Muscle of leg (tissue), 11 donors: ENCODE results near the gene KXD1. TPM values are rescaled to one million over a fixed set of nuclear protein-coding genes. Genes with fewer than 3 reads are reported as not detected.
"Not testable (repeated sequence)": the region's sequence is repeated elsewhere in the genome, so short reads cannot be mapped to it uniquely, and the experiment has no call there.

Source experiments
- DNase-seq: peaks from one replicate; pipeline ENCODE4 v3.0.0; 2013
- H3K27ac ChIP-seq: one replicate; pipeline ENCODE4 v1.5.1; 2013; ENCODE audit warnings: mild to moderate bottlenecking, low read length, control low read depth
- H3K27me3 ChIP-seq: one replicate; pipeline ENCODE4 v1.6.1; 2013; ENCODE audit warnings: low read length; ENCODE audit not compliant: control insufficient read depth, insufficient read depth
- H3K36me3 ChIP-seq: one replicate; pipeline ENCODE4 v1.6.1; 2013; ENCODE audit warnings: low read length; ENCODE audit not compliant: control insufficient read depth, insufficient read depth
- H3K4me1 ChIP-seq: one replicate; pipeline ENCODE4 v1.6.1; 2013; ENCODE audit warnings: low read length; ENCODE audit not compliant: control insufficient read depth, insufficient read depth
- H3K4me3 ChIP-seq: one replicate; pipeline ENCODE4 v1.5.1; 2013; ENCODE audit warnings: low read length, control low read depth
- H3K9me3 ChIP-seq: replicated peaks from 2 replicates; pipeline ENCODE4 v1.6.1; 2013; ENCODE audit warnings: low read depth, low read length; ENCODE audit not compliant: control insufficient read depth
- WGBS: methylation state at CpG from one replicate; pipeline ENCODE4 v1.1.5; 2013; ENCODE audit warnings: missing lambda C conversion rate; ENCODE audit not compliant: insufficient coverage; 5-methylcytosine and 5-hydroxymethylcytosine counted together
- polyA plus RNA-seq, 8 donors: library from polyadenylated mRNA; unstranded; fragments of 120-200 nt; gene quantifications; one replicate each; pipeline versions ENCODE4 v1.2.1 to v1.2.3, GENCODE V29; 2013; ENCODE audit warnings: inconsistent platforms in 1 of 8, low replicate concordance in 1 of 8; ENCODE audit not compliant: insufficient read length in 8 of 8, insufficient read depth in 1 of 8
- total RNA-seq: library from RNA; stranded (reverse); fragments of 120-200 nt; gene quantifications from one replicate; pipeline ENCODE4 v1.2.4, GENCODE V29; 2013

The KXD1 gene
- total and polyA plus RNA-seq, 9 donors = 47.1 to 82.3 (median 74.6) TPM

DNA sequence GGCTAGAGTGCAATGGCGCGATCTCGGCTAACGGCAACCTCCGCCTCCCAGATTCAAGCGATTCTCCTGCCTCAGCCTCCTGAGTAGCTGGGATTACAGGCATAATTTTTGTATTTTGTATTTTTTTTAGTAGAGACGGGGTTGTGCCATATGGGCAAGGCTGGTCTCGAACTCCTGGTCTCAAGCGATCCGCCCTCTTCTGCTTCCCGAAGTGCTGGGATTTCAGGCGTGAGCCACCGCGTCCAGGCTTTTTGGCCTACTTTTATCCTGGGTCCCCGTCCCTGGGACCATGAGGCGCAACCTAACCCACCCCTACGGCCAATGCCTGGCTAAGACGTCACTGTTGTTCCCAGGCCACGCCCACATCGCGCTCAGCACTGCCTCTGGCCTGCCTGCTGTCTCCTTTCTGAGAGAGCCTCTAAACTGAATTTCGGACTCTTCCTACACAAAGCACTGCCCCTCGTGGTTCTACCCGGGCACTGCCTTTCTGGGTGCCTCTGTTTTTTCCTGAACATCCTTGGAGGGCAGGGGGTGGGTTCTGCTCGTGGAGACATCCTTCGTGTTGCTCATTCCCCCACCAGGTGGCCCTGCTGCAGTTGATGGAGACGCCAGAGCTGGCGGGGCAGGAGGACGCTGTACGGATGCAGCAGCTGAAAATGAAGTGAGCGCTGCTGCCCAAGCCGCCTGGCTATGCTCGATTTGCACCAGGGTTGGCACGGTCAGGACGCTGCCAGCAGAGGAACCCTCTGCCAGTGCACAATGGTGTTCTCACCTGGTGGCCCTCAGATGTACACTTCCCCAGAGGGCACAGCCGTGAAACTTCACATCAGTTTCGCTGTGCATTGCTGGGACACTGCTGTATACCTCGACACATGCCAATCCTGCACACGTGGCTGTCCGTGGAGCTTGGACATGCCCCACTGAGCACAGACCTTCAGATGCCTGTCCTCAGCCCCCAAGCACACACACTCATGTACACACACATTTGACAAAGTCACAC is 32.9 kb downstream of the KXD1 start:
- Histone ChIP-seq H3K27ac (peak overlapping the region; percentile 94), H3K4me1 (peaks cover 50% of the 10 kb centered on the region), H3K4me3 (peak overlapping the region; percentile 75), H3K9me3 (no peaks in the 10 kb centered on the region), H3K36me3 (peaks cover 13% of the 10 kb centered on the region), H3K27me3 (peaks cover 10% of the 10 kb centered on the region)
- WGBS = 26% methylated on average over 39 of the region's 40 CpGs
- DNase-seq = peak; percentile 96

DNA sequence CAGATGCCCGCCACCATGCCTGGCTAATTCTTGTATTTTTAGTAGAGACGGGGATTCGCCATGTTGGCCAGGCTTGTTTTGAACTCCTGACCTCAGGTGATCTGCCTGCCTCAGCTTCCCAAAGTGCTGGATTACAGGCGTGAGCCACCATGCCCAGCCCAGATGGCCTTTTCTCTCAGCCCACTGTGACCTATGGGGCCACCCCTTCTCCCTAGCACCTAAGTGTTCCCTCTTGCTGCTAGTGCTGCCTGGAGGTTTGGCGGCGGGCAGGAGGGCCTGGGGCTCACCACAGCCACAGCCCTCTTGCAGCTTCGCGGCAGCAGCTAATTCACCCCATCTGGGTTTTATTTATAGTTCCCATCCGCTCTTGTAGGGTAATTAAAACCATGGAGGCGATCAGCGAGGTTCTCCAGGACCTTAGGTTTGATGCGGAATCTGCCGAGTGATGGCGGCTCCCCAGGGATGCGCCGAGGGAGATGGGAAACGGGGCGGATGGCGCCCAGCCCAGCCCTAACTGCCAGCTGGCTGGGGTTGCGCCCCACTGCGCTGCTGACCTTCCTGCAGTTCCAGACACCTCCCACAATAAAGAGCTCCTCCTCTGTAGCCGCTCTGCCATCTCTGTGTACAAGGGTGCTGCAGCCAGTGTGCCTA is 34.2 kb downstream of the KXD1 start:
- Histone ChIP-seq H3K9me3 (no peaks in the 10 kb centered on the region), H3K36me3 (peaks cover 13% of the 10 kb centered on the region), H3K27ac (no peak overlapping the region), H3K4me1 (peaks cover 54% of the 10 kb centered on the region), H3K4me3 (no peak overlapping the region), H3K27me3 (peaks cover 20% of the 10 kb centered on the region)
- DNase-seq = peak; percentile 49
- 69% methylated on average over 8 of the region's 22 CpGs for WGBS

GRCh38 chr19:18592732-18593131 is 35.1 kb downstream of the KXD1 start:
- not testable (repeated sequence) for DNase-seq, H3K4me3 ChIP-seq, H3K27ac ChIP-seq, H3K9me3 ChIP-seq
- Histone ChIP-seq H3K36me3 (peaks cover 13% of the 10 kb centered on the region), H3K4me1 (peaks cover 57% of the 10 kb centered on the region), H3K27me3 (peaks cover 27% of the 10 kb centered on the region)
- WGBS = no CpG with 5 or more reads among the region's 5 CpGs

GRCh38 chr19:18593367-18594095 is 35.9 kb downstream of the KXD1 start:
- Histone ChIP-seq H3K36me3 (peaks cover 13% of the 10 kb centered on the region), H3K27me3 (peaks cover 35% of the 10 kb centered on the region), H3K4me1 (peaks cover 55% of the 10 kb centered on the region), H3K9me3 (no peaks in the 10 kb centered on the region), H3K4me3 (no peak overlapping the region), H3K27ac (no peak overlapping the region)
- 51% methylated on average over 16 of the region's 25 CpGs for WGBS
- DNase-seq = no peak

GRCh38 chr19:18594096-18594823 is 36.6 kb downstream of the KXD1 start:
- Histone ChIP-seq H3K27ac (no peak overlapping the region), H3K9me3 (no peaks in the 10 kb centered on the region), H3K4me3 (peak overlapping the region; percentile 30), H3K4me1 (peaks cover 56% of the 10 kb centered on the region), H3K27me3 (peaks cover 41% of the 10 kb centered on the region), H3K36me3 (peaks cover 13% of the 10 kb centered on the region)
- 1% methylated on average over 42 of the region's 54 CpGs for WGBS
- DNase-seq = peak; percentile 93

- Histone ChIP-seq H3K9me3 (no peaks in the 10 kb centered on the region), H3K27ac (no peak overlapping the region), H3K27me3 (peaks cover 47% of the 10 kb centered on the region), H3K4me3 (peak overlapping the region; percentile 30), H3K4me1 (peaks cover 51% of the 10 kb centered on the region), H3K36me3 (peaks cover 13% of the 10 kb centered on the region)
- peak; percentile 81 for DNase-seq
- WGBS = 3% methylated on average over 26 of the region's 26 CpGs
Observed at GRCh38 chr19:18594824-18595373, 37.2 kb downstream of the KXD1 start.

DNA sequence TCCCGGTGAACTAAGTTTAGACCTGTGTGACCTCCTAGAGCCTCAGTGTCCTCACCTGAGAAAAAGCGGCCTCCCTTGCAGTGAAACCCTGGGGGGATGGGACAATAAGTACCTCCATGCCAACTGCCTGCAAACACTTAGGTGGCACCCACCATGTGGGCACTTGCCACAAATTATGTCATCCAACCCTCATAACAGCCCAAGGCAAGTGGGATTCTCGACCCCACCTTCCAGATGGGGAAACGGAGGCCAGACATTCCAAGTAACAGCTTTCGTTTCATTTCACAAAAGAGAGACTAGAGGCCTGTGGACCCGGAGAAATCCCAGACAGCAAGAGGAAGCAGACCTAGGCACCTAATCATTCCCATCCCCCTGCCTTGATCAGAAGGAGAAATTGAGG is 37.8 kb downstream of the KXD1 start:
- Histone ChIP-seq H3K4me1 (peaks cover 45% of the 10 kb centered on the region), H3K36me3 (peaks cover 13% of the 10 kb centered on the region), H3K27me3 (peaks cover 47% of the 10 kb centered on the region), H3K4me3 (no peak overlapping the region), H3K9me3 (no peaks in the 10 kb centered on the region), H3K27ac (no peak overlapping the region)
- DNase-seq = peak; percentile 50
- WGBS = 58% methylated on average over 4 of the region's 6 CpGs

- Histone ChIP-seq H3K36me3 (peaks cover 5% of the 10 kb centered on the region), H3K27me3 (peaks cover 55% of the 10 kb centered on the region), H3K9me3 (no peaks in the 10 kb centered on the region), H3K4me1 (peaks cover 38% of the 10 kb centered on the region), H3K27ac (no peak overlapping the region), H3K4me3 (no peak overlapping the region)
- 27% methylated on average over 12 of the region's 21 CpGs for WGBS
- peak; percentile 51 for DNase-seq
Observed at GRCh38 chr19:18596752-18597157, 39.1 kb downstream of the KXD1 start.
